ENCODE measurements around the gene CLTCL1.

CLTCL1 gene

DNA sequence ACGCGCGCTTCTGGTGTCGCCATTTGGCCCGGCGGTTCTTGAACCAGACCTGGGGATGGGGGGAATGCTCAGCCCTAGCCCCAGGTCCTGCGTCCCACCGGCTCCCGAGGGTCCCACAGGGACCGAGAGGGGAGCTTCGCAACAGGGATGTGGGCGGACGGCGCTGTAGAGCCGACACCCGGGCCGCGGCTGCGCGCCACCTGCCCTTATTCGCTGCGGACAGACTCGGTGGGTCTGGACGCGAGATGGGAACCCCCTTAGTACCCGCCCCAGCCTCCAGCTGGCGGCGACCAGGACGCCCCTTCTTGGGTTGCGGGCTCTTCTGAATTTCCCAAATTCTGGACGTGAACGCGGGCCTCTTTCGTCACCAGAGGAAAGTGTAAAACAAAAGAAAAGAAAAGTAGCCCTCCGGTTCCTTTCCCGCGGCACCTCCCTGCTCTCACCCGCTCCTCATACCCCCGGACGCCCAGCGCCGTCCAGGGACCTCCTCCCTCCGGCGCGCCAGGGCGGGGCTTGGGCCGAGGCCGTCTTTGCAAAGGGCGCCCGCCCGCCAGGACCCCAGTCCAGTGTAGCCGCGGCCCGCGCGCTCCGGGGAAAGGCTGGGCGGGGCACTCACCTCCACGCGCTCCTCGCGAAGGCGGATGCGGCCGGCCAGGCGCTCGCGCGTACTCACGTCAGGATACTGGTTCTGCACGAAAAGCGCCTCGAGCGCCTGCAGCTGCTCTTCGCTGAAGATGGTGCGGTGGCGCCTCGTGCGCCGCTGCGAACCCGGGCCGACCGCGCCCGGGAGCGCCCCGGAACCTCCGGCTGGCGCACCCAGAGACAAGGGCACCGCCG is 142.3 kb downstream of the CLTCL1 start:
- DNase-seq = peak in 2 of 3 donors; percentile 8 to 13

DNA sequence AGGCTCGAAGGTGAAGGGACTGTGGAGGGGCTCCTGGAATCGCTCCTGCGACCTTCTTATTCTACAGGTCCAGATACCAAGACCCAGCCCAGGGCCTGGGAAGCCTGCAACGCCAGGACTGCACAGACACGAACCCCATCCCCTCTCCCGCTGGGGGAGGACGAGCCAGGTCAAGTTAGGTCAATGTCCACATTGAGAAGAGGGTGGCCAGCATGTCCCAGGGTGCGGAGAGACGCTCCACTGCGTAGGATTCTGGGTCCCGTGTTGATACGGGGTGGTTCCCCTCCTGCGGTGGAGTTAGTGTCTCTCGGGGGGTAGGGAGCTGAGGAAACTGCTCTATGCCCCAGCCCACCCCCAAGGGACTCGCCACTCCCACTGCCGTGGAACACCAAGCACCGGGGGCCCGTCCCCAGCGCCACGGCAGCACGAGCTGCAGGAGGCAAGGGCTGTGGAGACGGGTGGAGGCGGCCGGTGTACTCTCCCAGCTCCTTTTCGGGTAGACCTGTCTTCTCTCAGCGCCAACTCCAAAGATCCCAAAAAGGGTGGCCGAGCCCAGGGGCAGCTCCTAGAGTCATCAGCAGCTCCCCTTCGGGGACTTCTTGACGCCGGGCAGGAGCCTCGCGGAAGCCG is 143.0 kb downstream of the CLTCL1 start:
- DNase-seq = no peak

DNA sequence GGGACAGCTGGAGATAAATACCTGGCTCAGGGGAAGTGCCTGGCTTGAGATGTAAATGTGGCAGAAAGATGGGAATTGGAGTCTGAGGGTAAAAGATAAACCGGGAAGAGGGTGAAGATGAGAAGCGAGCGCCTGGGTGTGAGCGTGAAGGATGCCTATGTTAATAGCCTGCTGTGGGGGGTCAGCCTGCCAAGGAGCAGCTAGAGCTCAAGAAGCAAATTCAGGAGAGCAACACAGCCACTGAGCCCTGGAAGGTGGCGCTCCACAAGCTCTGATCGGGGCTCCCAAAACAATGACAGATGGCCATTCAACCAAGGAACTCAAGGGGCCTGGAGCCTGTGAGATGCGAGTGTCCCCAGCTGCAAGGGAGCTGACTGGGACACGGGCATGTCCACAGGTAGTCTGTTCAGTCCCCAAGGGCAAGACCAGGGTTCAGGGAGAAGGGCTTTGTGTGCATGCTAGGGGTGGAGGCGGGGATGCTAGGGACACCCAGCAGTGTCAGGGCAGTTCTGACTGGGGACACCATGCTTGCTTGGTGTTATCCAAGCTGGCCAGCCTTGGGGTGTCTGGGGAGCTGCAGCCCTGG is 144.2 kb downstream of the CLTCL1 start:
- DNase-seq = no peak

DNA sequence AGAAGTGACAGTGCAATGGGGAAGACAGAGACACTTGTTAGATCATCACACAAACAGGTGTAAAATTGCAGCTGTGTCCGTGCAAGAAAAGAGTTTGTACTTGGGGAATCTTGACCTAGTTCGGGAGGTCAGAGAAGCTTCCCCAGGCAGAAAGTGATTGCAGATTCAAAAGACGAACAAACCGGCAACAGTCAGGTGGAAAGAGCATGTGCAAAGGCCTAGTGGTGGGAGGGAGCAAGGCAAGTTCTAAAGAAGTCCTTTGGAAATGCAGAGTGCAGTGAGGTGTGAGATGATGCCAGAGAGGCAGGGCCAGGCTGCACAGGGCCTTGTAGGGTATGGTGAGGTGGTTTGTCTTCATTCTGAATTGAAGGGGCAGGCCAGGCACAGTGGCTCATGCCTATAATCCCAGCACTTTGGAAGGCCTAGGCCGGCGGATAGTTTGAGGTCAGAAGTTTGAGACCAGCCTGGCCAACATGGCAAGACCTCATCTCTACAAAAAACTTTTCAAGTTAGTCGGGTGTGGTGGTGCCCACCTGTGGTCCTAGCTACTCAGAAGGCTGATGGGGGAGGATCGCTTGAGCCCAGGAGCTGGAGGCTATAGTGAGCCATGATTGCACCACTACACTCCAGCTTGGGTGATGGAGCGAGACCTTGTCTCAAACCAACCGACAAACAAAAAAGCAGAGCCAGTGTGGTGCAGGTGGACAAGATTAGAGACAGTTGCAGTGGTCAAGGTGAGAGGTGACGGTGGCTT is 145.1 kb downstream of the CLTCL1 start:
- DNase-seq = no peak

DNA sequence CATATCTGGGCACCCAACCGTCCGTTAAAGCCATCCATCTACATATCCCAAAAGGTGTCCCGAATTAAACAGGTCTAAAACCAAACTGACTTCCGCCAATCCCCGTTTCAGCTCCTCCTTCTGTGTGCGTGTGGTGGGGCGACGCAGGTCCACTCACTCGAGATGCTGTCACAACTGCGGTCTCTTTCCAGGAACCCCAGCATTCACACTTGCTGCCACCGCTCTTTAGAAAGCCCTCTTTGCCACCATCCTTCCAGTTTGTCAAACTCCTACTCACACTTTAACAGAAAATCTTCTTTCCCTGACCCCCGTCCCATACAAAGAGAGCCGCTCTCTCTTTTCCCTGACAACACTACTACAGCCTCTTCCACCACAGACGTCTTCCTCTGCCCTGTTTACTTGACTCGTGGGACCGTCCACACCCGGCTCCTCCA is 147.5 kb downstream of the CLTCL1 start:
- DNase-seq = peak; percentile 15 to 40 (median 30)

DNA sequence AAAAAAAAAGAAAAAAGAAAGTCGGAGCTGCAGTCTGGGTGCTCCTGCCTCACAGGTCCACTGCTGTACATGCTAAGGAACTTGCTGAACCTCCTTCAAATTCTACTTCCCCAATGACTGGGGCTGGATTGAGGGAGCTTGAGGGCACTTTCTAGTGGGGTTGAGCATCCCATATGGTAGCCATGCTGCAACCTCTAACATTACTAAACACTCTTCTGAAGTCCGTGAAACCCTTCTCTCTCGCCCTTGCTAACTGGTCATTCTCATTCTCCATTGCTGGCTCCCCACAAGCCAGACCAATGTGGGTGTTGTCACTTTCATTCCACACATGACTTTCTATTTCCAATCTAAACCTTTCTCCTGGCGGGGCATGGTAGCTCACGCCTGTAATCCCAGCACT is 148.3 kb downstream of the CLTCL1 start:
- no peak for DNase-seq

DNA sequence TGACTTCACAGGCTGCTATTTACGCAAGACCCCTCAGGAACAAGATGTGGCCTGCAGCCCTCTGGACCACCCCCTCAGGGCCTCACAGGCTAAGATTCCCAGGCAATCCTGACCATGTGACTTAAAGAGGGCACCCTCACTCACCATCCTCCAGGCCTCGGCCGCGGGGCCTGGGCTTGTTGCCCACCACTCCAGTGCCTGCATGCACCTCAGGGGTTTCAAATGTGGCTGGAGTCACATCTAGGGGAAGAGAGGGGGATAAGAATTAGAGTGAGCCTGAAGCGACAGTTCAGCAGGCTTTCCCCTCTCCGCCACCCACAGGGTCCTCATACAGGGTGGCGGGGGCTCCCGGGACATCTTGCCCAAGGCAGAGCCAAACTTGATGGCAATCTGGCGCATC is 149.1 kb downstream of the CLTCL1 start:
- DNase-seq = no peak

DNA sequence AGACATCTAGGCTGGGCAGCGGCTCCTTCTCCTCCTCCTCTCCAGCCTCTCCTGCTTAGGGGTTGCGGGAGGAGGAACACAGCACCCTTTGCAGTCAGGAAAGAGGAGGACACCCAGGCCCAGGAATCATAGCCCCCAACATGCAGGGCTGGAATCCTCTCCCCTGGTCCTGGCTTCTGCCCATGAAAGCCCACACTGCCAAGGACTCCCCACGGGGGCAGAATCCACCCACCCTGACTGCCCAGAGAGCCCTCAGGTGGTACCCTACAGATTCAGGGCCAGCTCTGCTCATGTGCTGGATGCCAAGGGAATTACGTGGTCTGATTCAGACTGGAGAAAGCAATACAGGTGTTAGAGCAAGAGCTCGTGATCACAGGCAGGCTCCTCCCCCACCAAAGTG is 151.5 kb downstream of the CLTCL1 start:
- no peak for DNase-seq

DNA sequence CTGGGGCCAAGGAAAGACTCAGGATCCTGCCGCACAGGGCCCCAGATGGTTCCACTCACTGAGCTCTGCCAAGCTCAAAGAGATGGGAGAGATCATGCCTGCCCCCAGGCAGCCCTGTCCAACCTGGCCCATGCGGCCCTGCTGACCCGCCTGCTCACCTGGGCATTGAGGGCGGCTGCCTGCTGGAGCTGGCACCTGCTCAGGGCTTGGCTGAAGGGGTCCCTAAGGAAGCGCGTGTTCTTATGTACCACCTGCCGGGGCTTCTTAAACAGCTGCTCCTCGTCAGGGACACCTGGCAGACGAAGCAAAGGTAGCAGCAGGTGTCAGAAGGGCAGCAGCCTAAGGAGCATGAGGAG is 152.5 kb downstream of the CLTCL1 start:
- no peak for DNase-seq

DNA sequence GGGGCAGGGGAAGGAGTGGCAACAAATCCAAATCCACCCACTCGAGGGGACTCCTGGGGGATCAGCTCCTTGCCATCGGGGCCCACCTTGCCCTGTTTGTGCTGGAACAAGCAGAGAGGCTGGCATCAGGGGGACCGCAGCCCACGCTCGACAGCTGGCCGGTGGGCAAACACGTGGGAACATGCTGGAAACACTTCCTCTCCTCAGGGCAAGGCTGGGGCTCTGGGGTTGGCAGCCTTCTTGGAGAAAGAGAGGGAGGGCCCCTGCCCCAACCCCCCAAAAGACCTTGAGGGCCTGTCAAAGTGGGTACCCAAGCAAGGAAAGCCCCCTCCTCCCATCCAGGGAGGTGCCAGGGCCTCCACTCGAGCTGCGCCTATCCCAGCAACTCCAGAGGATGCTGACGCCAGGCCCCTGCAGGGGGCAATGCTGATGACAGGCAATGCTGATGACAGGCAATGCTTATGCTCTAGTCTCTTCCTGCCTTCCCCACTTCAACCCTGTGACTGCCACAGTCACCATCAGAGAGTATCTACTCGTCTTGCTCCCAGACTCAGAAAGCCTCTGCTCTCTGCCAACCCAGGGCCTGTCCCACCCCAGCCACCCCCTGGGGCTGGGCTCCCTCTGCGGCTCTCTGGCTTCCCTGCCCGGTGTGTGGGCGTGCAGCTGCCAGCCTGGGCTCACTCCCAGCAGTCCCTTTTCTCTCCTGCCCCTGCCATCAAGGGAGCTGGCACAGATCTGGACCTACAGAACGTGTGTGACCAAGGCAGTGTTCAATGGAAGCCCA is 153.1 kb downstream of the CLTCL1 start:
- no peak for DNase-seq

DNA sequence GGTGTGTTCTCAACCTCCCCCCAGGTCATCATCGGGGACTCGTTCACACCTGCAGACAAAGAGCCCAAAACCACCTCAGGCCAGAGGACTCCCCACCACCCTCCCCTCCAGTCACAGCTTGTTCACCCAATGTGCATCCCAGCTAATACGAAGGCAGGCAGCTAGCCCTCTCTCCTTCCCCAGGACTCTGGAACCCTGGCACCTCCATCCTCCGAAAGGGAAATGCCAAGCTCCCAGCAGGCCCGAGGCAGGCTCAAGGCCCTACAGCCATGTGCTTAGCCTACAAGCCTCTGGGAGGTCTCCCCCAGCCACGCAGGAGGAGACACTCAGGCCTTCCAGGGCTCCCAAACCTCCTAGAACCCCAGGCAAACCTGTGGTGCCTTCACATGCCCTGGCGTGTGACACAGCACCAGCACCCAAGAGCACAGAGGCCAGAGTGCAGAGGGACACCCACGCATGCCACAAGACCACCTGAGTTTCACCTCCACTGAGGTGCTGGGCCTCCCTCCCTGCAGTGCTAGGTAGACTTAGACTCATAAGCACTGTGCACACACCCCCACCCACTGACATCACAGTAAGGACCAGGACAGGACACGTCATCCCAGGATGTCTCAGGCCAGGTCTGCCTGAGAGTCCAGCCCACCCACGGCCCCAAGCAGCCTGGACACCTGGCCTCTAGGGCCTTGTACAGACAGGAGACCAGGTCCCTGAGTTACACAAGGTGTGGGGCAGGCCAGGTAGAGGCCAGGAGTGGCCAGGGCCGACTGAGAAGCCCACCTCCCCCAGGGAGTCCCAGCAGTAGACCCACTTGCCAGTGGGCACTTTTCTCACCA is 153.9 kb downstream of the CLTCL1 start:
- no peak for DNase-seq

DNA sequence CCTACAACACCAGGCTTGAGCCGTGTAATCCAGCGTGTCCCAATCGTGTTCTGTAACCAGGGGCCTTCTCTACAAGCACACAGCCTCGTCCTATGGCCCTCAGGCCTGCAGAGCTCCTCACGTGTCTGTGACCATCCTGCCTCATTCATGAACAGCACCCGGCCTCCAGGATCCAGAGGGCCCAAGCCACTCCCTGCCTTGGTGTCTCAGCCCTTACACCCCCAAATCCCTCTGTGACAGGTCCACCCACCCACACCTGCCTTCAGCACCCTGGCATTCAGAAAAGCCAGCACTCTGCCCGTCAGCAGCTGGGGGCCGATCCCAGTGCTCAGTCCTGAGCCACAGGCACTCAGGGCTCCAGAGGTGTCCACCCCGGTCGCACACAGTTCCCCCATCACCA is 154.6 kb downstream of the CLTCL1 start:
- no peak for DNase-seq

DNA sequence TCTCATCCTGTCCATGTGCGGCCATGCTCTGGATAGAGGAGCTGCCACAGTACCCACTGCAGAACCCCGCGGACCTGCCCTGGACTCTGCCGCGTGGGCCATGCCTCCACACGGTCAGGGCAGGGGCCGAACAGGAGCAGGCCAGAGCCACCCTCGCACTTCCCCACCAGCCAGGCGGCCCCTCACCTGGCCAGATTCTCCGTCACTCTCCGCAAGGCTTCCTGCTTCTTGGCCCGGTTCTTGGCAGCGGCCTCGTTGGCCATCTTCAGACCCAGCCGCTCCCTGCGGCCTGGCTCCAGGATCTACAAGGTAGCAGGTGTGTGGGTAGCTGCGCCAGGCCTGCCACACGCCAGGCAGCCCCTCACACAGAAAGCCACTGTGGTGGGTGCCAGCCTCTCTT is 156.6 kb downstream of the CLTCL1 start:
- no peak for DNase-seq

DNA sequence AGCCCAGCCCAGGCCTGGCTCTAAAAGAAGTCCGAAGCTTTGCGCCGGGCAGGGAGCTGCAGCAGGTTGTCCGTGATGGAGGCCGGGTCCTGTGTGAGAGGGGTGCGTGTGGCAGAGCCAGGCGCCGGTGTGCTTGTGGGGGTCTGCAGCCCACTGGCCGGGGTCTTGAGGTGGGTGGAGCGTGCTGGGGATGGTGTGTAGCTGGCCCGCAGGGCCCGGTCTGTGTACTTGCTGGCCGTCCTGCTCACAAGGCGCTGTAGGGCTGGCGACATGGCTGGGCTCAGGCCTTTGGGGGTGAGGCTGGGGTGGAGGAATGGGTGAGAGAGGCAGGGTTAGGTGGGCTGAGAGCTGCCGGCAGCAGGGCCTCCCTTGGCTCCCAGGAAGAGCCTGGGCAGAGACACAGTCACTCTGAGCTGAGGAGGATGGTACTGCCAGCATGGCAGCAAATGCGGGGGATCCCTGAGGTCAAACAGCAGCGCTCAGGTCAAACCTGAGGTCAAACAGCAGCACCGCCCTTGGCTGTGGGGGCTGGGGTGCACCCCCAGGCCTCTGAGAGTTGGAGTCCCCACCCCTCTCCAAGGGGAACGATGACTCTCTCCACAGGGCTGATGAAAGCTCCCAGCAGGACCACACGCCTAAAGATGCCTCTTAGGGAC is 157.2 kb downstream of the CLTCL1 start:
- no peak for DNase-seq

DNA sequence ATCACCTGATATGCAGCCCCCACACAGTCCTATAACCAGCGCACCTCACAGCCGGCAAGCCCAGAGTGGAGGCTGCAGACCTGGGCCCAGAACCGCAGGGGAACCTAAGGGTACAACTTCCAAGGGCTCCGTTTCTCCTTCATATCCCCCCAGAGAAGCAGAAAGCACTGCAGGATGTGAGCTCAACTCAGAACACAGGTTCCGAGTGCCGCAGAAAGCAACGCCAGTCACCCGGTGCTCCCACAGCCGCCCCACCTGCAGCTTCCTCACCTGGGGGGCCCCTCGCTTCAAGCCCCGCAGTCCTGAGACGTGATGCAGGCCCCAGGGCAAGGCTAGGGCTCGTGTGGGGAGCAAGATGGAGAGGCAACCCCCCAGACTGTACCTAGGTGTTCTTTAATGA is 158.0 kb downstream of the CLTCL1 start:
- DNase-seq = no peak

DNA sequence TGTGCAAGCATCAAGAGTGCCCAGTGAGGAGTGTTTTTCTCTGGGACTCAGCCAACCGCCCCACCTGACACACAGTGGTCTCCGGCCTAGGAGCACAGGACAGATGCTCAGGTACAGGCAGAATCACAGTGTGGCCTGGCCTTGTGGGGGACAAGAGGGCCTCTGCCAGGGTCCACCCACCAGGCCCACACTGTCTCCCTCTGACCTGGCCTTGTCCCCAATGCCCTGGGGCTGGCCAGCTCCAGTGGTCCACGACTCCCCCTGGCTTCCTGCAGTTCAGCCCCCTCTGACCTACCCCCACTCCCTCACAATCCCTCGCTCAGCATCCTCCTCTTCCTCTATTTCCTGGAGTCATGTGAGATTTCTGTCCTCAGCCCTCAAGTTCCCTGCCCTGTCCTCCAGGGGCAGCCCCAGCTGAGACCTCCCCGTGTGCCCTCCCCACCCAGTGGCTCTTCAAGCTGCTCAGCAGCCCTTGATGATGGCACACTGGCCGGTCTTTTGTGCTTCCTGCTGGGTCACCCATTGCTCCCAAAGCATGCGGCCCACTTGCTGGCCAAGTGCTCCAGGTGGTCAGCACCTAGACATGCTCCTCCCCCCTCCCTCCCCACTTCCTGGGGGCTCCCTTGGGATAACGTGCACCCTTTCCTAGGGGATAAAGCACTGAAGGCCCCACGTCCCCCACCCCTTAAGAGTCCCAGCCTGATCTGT is 158.7 kb downstream of the CLTCL1 start:
- DNase-seq = no peak

DNA sequence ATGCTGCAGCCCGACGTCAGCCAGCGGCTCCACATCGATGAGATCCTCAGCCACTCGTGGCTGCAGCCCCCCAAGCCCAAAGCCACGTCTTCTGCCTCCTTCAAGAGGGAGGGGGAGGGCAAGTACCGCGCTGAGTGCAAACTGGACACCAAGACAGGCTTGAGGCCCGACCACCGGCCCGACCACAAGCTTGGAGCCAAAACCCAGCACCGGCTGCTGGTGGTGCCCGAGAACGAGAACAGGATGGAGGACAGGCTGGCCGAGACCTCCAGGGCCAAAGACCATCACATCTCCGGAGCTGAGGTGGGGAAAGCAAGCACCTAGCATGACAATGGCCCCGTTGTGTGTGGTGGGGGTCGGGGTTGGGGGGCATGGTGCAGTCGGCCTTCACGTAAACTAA is 159.4 kb downstream of the CLTCL1 start:
- DNase-seq = no peak

DNA sequence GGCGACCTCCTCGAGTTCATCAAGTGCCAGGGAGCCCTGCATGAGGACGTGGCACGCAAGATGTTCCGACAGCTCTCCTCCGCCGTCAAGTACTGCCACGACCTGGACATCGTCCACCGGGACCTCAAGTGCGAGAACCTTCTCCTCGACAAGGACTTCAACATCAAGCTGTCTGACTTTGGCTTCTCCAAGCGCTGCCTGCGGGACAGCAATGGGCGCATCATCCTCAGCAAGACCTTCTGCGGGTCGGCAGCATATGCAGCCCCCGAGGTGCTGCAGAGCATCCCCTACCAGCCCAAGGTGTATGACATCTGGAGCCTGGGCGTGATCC is 159.9 kb downstream of the CLTCL1 start:
- DNase-seq = no peak

DNA sequence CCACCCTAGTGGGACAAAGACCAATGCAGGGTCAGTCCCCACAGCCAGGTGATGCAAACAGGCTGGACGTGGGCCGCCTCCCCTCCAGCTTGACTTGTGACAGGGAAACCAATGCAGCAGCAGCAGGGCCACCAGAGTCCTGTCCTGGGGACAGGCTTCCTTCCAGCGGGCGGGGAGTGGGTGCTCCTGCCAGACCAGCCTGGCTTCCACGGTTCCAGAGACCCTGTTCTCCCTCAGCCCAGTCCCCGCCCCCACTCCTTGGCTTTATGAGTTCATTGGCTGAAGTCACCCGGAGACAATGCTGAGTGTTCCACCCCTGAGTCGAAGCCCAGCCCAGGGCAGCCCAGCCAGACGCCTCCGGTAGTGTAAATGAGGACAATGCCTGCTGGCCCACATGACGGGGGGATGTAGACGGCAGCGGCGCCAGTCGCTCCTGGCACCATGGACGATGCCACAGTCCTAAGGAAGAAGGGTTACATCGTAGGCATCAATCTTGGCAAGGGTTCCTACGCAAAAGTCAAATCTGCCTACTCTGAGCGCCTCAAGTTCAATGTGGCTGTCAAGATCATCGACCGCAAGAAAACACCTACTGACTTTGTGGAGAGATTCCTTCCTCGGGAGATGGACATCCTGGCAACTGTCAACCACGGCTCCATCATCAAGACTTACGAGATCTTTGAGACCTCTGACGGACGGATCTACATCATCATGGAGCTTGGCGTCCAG is 160.4 kb downstream of the CLTCL1 start, which contains the start of gene TSSK2:
Gene TSSK2 (plus strand): TSS at position 350 of the 726 bp plus-strand sequence. CDS start 92 bp downstream, at position 442.
- no peak for DNase-seq

DNA sequence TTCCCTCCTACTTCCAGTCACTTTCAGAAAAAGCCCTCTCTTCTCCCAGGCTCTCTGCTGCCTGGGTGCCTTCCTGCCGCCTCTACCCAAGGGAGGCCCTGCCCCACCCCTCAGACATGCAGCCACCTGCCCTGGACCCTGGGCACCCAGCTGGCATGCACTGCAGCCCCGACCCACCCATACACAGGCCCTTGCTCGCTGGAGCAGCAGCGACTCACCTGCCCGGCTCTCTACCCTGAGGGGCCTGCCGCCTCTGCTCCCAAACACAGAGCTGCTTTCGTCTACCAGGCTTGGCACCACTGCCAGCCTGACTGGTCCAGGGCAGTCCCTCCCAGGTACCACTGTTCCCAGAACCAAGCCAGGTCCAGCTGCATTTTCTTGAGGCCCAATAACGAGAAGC is 161.6 kb downstream of the CLTCL1 start:
- no peak for DNase-seq
